ENCODE results near the gene POTEI.
"Not testable (repeated sequence)": the region's sequence is repeated elsewhere in the genome, so short reads cannot be mapped to it uniquely, and the experiment has no call there.

DNA sequence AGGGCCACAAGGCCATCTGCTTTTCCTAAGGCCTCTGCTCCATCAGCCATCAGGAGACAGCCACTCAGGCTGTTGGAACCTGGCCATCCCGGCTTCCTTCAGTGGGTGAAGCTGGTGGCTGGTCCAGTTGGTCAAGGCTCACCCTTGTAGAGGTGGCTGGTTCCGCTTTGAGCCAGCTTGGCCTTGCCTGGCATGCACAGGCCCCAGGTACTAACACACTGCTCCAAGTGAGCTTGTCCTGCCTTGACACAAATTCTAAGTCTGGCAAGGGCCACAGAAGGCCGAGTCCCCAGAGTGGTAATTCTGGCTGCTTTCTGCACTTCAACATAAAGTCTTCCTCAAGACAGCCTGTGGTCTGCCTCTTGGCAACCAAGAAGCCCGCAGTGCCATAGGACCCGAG lies 56.2 kb downstream of the POTEI start:
- TF ChIP-seq CTCF (IDR thresholded peaks at IDR 0.05; ENCODE audit: borderline replicate concordance, extremely low read depth, low read length, poor library complexity, severe bottlenecking); EZH2 (IDR thresholded peaks at IDR 0.05; ENCODE audit: borderline replicate concordance, low read depth, low read length, severe bottlenecking): not testable (repeated sequence)

Measured in DND-41 (cell line).